Liver (tissue), 9 donors: ENCODE data around the gene CARM1. TPM values are rescaled to one million over a fixed set of nuclear protein-coding genes. Genes with fewer than 3 reads are reported as not detected.
A peak's percentile ranks its signal among the peaks of the same experiment; 100 is the strongest.
"Not testable (repeated sequence)": the region's sequence is repeated elsewhere in the genome, so short reads cannot be mapped to it uniquely, and the experiment has no call there.

ENCODE experiments used
- DNase-seq: peaks from one replicate; pipeline ENCODE4 v3.0.0-alpha.2; 2017; ENCODE audit warnings: low spot score
- H3K27ac ChIP-seq, 2 donors: one replicate each; pipeline ENCODE4 v1.7.0; 2013; ENCODE audit warnings: inconsistent platforms in 2 of 2, low read length in 2 of 2, control low read depth in 1 of 2, low read depth in 1 of 2, mild to moderate bottlenecking in 1 of 2
- H3K27me3 ChIP-seq, 4 donors: one replicate each; pipeline versions ENCODE4 v1.6.1 to v1.7.0; 2013; ENCODE audit warnings: low read length in 3 of 4, inconsistent platforms in 1 of 4, mild to moderate bottlenecking in 1 of 4, moderate library complexity in 1 of 4; ENCODE audit not compliant: control insufficient read depth in 4 of 4, insufficient read depth in 4 of 4
- H3K36me3 ChIP-seq, 4 donors: one replicate each; pipeline versions ENCODE4 v1.6.1 to v1.7.0; 2013; ENCODE audit warnings: low read length in 3 of 4, mild to moderate bottlenecking in 3 of 4, low read depth in 1 of 4, moderate library complexity in 1 of 4; ENCODE audit not compliant: control insufficient read depth in 4 of 4, insufficient read depth in 3 of 4
- H3K4me1 ChIP-seq, 4 donors: one replicate each; pipeline versions ENCODE4 v1.6.1 to v1.7.0; 2013; ENCODE audit warnings: low read length in 3 of 4, mild to moderate bottlenecking in 3 of 4, moderate library complexity in 1 of 4; ENCODE audit not compliant: control insufficient read depth in 4 of 4, insufficient read depth in 4 of 4
- H3K4me3 ChIP-seq, 3 donors: one replicate each; pipeline versions ENCODE4 v1.6.1 to v1.7.0; 2013; ENCODE audit warnings: low read length in 3 of 3, control low read depth in 1 of 3, low read depth in 1 of 3, mild to moderate bottlenecking in 1 of 3
- H3K9ac ChIP-seq, 2 donors: one replicate each; pipeline ENCODE4 v1.7.0; 2013; ENCODE audit warnings: low read length in 2 of 2, mild to moderate bottlenecking in 2 of 2, moderate library complexity in 2 of 2, control low read depth in 1 of 2, low read depth in 1 of 2
- H3K9me3 ChIP-seq, 4 donors: one replicate each; pipeline versions ENCODE4 v1.6.1 to v1.7.0; 2013; ENCODE audit warnings: low read length in 3 of 4; ENCODE audit not compliant: control insufficient read depth in 4 of 4
- HNF4A ChIP-seq, 2 donors: conservative IDR thresholded peaks; 2 replicates each; pipeline ENCODE4 v1.6.1; 2016; ENCODE audit warnings: antibody characterized with exemption in 2 of 2, mild to moderate bottlenecking in 2 of 2
- HNF4G ChIP-seq: IDR thresholded peaks from 2 replicates; pipeline ENCODE4 v1.6.1; 2016; ENCODE audit warnings: antibody characterized with exemption
- JUND ChIP-seq, 2 donors: IDR thresholded peaks; 2 replicates each; pipeline ENCODE4 v1.6.1; 2016; ENCODE audit warnings: antibody characterized with exemption in 2 of 2
- NR2F2 ChIP-seq: IDR thresholded peaks from 2 replicates; pipeline ENCODE4 v1.6.1; 2016; ENCODE audit warnings: antibody characterized with exemption
- RAD21 ChIP-seq, 2 donors: IDR thresholded peaks; 2 replicates each; pipeline ENCODE4 v1.6.1; 2016; ENCODE audit warnings: antibody characterized with exemption in 2 of 2, mild to moderate bottlenecking in 2 of 2
- RXRA ChIP-seq, 2 donors: IDR thresholded peaks; 2 replicates each; pipeline ENCODE4 v1.6.1; 2017 to 2018; ENCODE audit warnings: antibody characterized with exemption in 2 of 2, mild to moderate bottlenecking in 1 of 2
- SP1 ChIP-seq: IDR thresholded peaks from 2 replicates; pipeline ENCODE4 v1.6.1; 2018; ENCODE audit warnings: antibody characterized with exemption, mild to moderate bottlenecking
- WGBS: extraction: QIAGEN DNeasy Blood & Tissue Kit; methylation state at CpG from one replicate; pipeline ENCODE4 v1.1.7; 2013; 5-methylcytosine and 5-hydroxymethylcytosine counted together
- polyA plus RNA-seq, 2 donors: library from polyadenylated mRNA; stranded (reverse) in 1 of 2; unstranded in 1 of 2; fragments of 200-250 nt in 1 of 2; fragments of >200 nt in 1 of 2; fragmentation: Nextera tagmentation in 1 of 2; extraction: Ambion mirVana in 1 of 2; gene quantifications; one replicate each; pipeline versions ENCODE4 v1.2.1 to v1.2.3, GENCODE V29; 2013 to 2015
- total RNA-seq, 2 donors: library from RNA; depleted of rRNA; stranded (reverse); fragments of >200 nt; gene quantifications; one replicate each; pipeline ENCODE4 v1.2.3, GENCODE V29; 2014
- TF ChIP-seq, protein P1 (sequence below): fragments of 150-350 bp; IDR thresholded peaks from 2 replicates; pipeline ENCODE4 v1.5.1; 2017; ENCODE audit warnings: improper control_type of control experiment, low read depth, low read length; ENCODE audit not compliant: missing input control
- TF ChIP-seq, protein P2 (sequence below): IDR thresholded peaks from 2 replicates; pipeline ENCODE4 v1.6.1; 2016; ENCODE audit warnings: antibody characterized with exemption, mild to moderate bottlenecking
- donor health status: healthy.
- donor health status: healthy.
- donor health status: healthy.
- donor health status: healthy.
- donor health status: healthy.

The CARM1 gene
- total and polyA plus RNA-seq, 4 donors = 5.1 to 18.3 (median 15.1) TPM

DNA sequence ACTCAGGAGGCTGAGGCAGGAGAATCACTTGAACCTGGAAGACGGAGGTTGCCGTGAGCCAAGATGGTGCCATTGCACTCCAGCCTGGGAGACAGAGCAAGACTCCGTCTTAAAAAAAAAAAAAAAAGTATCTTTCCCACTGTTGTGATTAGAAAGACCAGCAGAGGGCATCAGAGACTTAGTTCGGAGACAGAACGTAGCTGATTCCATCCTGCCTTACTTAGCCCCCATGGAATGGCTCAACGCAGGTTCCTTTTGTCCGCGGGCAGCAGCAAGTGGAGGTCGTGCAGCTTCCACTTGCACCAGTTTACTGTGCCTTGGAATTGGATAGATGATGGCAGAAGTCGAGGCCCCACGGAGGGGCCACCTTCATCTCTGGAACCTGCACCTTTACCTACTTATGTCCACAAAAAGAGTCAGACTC lies 65.3 kb downstream of the CARM1 start:
- H3K4me3 ChIP-seq = no peak overlapping the region
- WGBS = 2% methylated on average over 11 of the region's 11 CpGs
- DNase-seq = no peak
- no peaks in the 10 kb centered on the region for H3K27me3 ChIP-seq
- peaks cover 0 to 1% (median 0%) of the 10 kb centered on the region in 4 donors for H3K36me3 ChIP-seq
- TF ChIP-seq HNF4G (no peak), JUND (IDR thresholded peaks at IDR 0.05) (no peak), NR2F2 (no peak), RXRA (IDR thresholded peaks at IDR 0.05) (no peak), HNF4A (conservative IDR thresholded peaks at IDR 0.05) (no peak), SP1 (no peak), RAD21 (IDR thresholded peaks at IDR 0.05) (peak; percentile 79 to 82)
- TF ChIP-seq, protein P1, sequence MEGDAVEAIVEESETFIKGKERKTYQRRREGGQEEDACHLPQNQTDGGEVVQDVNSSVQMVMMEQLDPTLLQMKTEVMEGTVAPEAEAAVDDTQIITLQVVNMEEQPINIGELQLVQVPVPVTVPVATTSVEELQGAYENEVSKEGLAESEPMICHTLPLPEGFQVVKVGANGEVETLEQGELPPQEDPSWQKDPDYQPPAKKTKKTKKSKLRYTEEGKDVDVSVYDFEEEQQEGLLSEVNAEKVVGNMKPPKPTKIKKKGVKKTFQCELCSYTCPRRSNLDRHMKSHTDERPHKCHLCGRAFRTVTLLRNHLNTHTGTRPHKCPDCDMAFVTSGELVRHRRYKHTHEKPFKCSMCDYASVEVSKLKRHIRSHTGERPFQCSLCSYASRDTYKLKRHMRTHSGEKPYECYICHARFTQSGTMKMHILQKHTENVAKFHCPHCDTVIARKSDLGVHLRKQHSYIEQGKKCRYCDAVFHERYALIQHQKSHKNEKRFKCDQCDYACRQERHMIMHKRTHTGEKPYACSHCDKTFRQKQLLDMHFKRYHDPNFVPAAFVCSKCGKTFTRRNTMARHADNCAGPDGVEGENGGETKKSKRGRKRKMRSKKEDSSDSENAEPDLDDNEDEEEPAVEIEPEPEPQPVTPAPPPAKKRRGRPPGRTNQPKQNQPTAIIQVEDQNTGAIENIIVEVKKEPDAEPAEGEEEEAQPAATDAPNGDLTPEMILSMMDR = peak; percentile 55
- TF ChIP-seq, protein P2, sequence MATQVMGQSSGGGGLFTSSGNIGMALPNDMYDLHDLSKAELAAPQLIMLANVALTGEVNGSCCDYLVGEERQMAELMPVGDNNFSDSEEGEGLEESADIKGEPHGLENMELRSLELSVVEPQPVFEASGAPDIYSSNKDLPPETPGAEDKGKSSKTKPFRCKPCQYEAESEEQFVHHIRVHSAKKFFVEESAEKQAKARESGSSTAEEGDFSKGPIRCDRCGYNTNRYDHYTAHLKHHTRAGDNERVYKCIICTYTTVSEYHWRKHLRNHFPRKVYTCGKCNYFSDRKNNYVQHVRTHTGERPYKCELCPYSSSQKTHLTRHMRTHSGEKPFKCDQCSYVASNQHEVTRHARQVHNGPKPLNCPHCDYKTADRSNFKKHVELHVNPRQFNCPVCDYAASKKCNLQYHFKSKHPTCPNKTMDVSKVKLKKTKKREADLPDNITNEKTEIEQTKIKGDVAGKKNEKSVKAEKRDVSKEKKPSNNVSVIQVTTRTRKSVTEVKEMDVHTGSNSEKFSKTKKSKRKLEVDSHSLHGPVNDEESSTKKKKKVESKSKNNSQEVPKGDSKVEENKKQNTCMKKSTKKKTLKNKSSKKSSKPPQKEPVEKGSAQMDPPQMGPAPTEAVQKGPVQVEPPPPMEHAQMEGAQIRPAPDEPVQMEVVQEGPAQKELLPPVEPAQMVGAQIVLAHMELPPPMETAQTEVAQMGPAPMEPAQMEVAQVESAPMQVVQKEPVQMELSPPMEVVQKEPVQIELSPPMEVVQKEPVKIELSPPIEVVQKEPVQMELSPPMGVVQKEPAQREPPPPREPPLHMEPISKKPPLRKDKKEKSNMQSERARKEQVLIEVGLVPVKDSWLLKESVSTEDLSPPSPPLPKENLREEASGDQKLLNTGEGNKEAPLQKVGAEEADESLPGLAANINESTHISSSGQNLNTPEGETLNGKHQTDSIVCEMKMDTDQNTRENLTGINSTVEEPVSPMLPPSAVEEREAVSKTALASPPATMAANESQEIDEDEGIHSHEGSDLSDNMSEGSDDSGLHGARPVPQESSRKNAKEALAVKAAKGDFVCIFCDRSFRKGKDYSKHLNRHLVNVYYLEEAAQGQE = no peak
- H3K9ac ChIP-seq = no peak overlapping the region
- no peaks in the 10 kb centered on the region for H3K9me3 ChIP-seq
- peaks cover 0 to 10% (median 8%) of the 10 kb centered on the region in 4 donors for H3K4me1 ChIP-seq
- no peak overlapping the region for H3K27ac ChIP-seq

DNA sequence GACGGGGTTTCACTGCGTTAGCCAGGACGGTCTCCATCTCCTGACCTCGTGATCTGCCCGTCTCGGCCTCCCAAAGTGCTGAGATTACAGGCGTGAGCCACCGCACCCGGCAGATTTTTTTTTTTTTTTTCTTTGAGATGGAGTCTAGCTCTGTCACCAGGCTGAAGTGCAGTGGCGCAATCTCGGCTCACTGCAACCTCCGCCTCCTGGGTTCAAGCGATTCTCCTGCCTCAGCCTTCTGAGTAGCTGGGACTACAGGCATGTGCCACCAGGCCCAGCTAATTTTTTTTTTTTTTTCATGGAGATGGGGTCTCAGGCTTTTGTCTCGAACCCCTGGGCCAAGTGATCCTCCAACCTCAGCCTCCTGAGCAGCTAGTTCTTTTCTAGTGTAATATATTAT lies 70.3 kb downstream of the CARM1 start:
- DNase-seq, H3K36me3 ChIP-seq, H3K27me3 ChIP-seq, H3K9ac ChIP-seq, H3K27ac ChIP-seq, H3K9me3 ChIP-seq, H3K4me3 ChIP-seq: not testable (repeated sequence)
- H3K4me1 ChIP-seq = peaks cover 0 to 16% (median 12%) of the 10 kb centered on the region in 4 donors
- WGBS = 66% methylated on average over 14 of the region's 14 CpGs

DNA sequence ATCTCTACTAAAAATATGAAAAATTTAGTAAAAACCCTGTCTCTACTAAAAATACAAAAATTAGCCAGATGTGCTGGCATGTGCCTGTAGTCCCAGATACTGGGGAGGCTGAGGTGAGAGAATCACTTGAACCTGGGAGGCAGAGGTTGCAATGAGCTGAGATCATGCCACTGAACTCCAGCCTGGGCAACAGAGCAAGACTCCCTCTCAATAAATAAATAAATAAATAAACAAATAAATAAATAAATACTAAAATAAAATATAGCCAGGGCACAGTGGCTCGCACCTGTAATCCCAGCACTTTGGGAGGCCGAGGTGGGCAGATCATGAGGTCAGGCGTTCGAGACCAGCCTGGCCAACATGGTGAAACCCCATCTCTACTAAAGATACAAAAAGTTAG lies 72.1 kb downstream of the CARM1 start:
- 84% methylated on average over 4 of the region's 4 CpGs for WGBS
- H3K27me3 ChIP-seq, H3K9me3 ChIP-seq, H3K27ac ChIP-seq, DNase-seq, H3K9ac ChIP-seq, H3K4me3 ChIP-seq, H3K36me3 ChIP-seq: not testable (repeated sequence)
- H3K4me1 ChIP-seq = peaks cover 0 to 19% (median 15%) of the 10 kb centered on the region in 4 donors
